DMS53 (cell line): ENCODE data around the gene SMYD4.
"Not testable (repeated sequence)": the region's sequence is repeated elsewhere in the genome, so short reads cannot be mapped to it uniquely, and the experiment has no call there.

Experiments used
- DNase-seq: peaks from one replicate; lab custom pipeline; 2025; lab: John Stamatoyannopoulos, UW

The SMYD4 gene

DNA sequence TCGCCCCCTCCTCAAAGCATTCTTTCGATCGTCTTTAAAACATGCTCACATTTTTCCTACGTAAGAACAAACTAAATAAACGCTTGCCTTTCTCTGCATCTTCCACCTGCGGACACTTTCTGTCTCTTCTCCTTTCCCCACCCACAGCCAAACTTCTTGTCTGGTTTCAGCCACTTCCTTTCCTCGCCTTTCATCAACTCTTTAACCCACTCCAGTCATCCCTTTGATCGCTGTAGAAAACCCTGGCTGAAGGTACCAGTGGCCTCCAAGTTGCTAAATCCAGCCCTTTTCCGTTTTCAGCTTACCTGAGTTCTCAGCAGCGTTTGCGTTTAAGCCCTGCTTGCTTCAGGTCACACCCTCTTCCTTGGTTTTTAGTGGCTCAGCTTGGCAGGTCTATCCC is 586 bp upstream of the SMYD4 start:
- DNase-seq, result peak; percentile 46

DNA sequence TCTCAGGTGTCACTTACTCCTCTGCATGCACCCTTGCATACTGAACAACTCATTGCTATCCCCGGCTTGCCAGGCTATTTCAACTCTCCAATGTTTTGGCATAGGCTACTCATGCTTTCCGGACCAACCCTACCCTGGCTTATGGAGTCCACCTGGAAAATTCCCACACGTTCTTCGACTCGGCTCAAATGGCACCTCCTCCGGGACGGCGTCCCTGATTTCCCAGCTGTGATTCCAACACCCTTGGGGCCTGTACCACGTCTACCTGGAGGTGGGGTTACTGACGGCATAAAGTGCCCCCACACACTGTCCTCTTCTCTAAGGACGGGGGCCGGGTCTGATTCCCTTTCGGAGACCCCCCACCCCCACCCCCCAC is 498 bp downstream of the SMYD4 start:
- DNase-seq, result peak; percentile 53

DNA sequence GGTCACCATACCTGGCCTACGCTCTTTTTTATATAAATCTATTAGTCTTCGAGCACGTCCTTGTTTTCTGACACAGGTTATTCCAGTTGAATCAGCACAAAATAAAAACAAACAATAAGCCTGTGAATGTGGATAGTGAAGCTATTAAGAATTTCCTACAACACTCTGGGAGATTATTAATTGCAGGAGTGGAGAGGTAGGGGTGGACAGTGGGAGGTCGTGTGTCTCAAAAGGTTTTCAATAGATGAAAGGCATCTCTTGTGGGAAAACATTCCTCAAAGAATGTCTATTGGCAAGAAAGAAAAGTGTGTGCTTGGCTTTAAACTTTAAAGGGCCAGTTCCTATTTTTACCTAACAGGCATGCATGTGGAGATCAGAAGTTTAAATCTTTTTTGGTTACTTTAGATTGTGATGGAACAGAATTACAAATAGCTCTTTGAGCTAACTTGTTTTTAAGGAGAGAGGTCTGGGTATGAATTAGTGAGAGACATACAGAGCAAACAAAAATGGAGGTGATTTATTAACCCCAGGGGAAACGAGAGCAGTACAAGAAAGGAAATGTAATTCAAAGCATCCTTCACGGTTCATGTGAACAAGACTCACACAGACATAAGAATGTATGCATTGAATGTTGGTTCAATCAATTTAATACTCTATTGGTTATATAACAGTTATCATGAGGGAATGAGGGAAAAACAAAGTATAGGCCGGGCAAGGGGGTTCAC is 9.0 kb downstream of the SMYD4 start:
- no peak for DNase-seq

DNA sequence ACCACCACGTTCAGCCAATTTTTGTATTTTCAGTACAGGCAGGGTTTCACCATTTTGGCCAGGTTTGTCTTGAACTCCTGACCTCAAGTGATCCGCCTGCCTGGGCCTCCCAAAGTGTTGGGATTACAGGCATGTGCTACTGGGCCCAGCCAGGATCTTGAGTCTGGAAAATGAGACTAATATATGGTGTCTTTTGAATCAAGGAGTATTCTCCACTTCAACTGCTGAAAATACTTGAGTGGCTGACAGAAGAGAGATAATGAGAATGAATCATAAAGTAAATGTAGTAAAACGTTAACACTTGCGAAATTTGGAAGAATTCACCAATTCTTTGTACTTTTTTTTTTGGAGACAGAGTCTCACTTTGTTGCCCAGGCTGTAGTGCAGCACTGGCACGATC is 16.6 kb downstream of the SMYD4 start:
- DNase-seq, result no peak

DNA sequence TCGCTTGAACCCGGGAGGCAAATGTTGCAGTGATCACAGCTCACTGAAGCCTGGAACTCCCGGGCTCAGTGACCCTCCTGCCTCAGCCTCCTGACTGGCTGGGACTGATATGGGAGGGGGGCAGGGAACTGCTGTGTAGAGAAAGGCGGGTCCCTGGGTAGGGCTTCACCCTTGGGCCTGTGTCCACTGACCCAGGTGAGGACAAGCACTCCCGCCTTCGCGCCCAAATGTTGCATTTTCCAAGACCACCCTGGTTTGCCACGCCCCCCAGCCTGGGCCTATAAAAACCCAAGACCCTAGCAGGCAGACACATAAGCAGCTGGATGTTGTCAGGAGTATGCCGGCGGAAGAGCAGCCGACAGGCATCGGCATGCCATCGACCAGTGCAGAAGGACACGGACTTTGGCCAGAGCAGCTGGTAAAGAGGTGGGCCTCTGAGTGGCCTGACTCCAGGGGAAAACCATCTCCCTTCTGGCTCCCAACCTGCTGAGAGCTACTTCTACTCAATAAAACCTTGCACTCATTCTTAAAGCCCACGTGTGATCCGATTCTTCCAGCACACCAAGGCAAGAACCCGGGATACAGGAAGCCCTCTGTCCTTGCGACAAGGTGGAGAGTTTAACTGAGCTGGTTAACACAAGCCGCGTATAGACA is 19.1 kb downstream of the SMYD4 start:
- DNase-seq, result no peak

DNA sequence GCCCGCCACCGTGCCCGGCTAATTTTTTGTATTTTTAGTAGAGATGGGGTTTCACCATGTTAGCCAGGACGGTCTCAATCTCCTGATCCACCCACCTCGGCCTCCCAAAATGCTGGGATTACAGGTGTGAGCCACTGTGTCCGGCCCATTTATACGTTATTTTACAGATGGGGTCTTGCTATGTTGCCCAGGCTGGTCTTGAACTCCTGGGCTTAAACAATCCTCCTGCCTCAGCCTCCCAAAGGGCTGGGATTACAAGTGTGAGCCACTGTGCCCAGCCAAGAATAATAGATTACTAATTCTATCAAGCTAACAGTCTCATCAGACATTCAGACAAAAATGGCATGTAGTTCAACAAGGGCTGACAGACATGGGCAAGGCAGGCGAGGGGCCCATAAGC is 19.9 kb downstream of the SMYD4 start:
- DNase-seq, result not testable (repeated sequence)

DNA sequence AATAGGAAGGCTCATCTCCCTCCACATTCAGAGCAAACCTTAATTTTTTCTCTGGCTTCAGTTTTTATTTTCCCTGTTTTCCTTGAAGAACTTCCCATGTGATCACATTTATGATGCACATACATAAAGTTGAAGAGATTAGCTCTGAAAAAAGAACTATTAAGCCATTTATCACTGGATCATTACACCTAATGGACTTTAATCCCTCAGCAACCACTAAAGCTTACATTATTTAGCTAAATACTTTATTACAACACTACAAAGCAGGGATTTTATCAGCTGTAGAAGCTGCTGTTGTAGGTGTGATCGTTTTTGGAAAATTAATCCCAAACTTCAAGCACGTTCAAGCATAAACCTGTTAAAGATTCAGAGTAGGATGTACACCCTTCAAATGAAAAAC is 21.1 kb downstream of the SMYD4 start:
- no peak for DNase-seq

DNA sequence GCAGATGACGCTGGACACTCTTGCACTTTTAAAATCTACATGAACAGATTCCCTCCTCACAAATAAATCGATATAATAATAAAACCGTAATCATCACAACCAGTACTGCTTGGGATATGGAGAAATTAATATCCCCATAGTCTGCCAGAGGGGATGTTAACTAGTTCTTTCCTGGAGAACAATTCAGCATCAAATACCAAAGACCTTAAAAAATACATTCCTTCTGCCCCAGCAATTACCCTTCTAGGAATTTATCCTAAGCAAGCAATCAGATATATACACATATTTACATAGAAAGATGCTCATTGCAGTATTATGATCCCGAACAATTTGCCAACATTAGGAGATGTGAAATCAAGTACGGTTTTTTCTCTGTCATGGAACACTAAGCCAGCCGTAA is 21.8 kb downstream of the SMYD4 start:
- DNase-seq, result no peak

DNA sequence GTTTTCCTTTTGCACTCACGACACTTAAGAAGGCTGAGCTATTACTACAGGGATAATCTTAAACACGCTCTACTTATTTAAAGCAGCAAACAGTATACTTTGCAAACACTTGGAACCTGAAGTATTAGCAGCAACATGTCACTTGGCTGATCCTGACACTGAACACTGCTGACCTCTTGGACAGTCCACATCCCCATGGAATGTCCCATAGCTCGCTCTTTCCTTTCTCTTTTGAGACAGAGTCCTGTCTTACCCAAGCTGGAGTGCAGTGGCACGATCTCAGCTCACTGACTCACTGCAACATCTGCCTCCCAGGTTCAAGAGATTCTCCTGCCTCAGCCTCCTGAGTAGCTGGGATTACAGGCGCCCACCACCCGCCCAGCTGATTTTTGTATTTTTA is 26.4 kb downstream of the SMYD4 start:
- no peak for DNase-seq

DNA sequence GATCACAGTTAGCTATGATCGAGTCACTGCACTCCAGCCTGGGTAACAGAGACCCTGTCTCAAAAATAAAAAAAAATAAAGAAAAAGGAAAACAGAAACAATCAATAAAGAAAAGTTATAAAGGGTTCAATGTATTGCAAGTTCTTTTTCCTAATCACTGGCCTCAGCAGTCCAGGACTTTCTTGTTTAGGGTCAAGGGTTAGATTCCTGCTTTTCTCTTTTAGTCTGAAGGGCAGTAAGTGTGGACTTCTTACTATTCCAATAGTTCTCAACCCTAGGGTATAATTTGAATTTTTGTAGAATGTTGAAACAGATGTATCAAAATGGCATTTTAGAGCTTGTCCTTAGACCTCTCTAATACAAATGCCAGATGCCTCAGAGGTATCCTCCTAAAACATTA is 27.3 kb downstream of the SMYD4 start:
- DNase-seq, result no peak

DNA sequence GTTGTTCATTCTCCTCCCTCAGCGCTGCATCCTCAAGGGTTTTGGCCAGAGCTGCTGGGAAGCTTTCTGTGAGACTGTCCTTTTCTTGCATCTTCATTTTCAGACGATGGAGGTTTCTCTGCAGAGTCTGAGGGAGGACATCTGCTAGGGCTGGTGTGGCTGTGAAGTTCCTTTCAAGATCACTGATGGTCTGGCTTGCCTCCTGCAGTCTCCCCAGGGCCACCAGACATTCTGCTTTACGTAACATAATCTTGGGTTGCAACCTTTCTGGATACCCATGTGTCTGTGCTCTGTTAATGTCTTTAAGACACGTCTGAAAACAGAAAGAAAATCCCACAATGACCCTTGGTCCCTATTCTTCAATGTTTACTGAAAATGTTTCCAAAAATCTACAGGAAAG is 29.0 kb downstream of the SMYD4 start:
- DNase-seq, result no peak

DNA sequence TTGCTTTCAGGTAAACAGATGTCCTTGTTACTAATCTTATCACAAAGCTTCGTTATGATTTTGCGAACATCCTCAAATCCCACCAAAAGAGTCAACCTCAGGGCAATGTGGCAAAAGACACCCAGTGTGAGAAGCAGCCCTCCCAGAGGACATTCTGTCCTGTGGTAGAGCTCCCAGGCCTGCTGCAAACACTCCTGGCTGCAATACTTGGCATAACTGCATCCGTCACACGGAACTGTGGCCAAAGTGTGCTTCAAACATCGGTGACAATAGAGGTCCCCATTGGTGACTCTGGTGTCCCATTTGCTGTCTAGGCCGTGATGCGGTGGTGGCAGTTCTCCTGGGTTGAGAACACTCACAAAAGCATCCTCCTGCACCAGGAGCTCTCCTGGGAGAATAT is 29.5 kb downstream of the SMYD4 start:
- no peak for DNase-seq

DNA sequence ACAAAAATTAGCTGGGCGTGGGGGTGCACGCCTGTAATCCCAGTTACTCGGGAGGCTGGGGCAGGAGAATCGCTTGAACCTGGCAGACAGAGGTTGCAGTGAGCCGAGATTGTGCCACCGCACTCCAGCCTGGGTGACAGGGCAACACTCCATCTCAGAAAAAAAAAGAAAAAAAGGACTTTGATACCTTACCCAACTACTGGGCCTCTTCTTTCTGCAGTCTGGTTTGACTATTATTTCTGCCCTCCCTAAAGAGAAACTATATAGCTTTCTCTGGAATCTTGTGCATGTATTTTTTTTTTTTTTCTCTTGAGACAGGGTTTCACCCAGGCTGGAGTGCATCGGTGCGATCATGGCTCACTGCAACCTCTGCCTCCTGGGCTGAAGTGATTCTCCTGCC is 31.9 kb downstream of the SMYD4 start:
- DNase-seq, result not testable (repeated sequence)

DNA sequence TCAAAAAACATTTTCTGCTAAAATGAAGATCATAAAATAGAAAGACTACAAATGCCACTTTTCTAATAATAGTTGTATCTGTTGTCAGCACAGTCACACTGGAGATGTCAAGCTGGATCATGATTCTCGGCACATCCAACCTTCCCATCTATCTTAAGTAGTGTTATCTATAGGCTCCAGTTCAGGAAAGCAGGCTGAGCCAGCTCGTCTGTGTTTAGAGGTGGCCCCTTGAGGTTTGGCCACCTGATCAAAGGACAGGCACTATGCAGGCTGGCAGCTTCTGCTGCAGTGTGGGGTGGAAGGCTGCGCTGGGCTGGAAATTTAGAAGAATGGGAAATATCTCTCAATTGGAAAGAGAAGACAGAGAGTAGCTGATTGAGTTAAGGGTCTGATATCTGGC is 32.4 kb downstream of the SMYD4 start:
- DNase-seq, result no peak

DNA sequence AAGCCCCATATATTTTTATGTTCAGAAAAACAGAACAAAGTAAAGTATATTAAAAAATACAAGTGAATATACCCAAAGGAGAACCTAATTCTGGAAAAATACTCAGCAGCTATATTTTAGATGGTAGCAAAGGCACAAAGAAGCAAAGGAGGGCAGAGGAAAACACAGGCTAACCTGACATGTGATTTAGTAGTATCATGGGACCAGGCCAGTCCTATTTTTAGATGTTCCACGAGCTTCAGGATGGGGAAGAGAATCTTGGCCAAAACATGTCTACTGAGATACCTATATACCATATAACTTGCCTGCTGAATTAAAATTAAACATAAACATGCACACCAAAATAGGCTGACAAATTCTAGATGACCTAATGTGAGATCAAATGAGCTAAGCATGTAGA is 32.9 kb downstream of the SMYD4 start:
- DNase-seq, result no peak

DNA sequence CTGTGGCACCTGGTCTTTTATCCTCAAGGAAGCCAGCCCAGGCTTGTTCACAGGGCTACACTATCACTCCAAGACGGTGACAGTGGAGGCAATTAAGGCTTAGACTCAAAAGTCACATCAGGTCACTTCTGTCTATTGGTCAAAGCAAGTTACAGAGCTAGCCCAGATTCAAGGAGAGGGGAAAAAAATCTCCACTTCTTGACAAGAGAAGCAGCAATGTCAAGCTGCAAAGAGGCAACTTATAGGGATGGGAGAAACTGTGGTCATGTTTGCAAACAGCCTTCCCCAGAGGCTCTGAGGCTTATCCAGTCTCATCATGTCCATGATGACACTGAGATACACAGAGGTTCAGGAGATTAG is 36.3 kb downstream of the SMYD4 start:
- no peak for DNase-seq

DNA sequence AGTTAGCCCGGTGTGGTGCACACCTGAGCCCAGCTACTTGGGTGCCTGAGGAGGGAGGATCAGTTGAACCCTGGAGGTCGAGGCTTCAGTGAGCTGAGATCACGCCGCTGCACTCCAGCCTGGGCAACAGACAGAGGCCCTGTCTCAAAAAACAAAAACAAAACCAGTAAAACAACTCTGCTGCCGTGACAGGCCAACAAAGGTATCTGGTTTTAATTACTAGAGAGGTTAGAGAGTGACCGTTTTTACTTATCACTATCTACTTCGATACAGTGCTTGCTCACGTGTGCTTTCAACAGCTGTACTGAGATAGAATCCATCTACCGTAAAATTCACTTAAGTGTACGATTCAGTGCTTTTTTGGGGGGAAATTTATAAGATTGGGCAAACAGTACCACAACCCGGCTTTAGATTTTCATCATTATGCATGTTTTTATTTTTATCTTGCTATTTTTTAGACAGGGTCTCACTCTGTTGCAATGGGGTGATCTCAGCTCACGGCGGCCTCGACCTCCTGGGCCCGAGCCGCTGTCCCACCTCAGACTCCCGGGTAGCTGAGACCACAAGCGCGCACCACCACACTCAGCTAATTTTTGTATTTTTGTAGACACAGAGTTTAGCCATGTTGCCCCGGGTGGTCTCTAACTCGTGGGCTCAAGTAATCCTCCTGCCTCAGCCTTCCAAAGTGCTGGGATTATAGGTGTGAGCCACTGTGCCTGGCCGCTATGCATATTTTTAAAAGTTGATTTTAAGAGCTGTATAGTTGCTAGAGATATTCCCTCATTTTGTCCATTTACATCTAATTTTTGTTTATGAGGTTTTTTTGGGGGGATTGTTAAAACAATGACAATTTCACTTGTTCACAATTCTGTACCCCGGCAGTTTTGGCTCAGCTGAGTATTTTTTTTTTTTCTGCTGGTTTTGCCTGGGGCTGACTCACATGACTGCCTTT is 36.9 kb downstream of the SMYD4 start:
- DNase-seq, result no peak

DNA sequence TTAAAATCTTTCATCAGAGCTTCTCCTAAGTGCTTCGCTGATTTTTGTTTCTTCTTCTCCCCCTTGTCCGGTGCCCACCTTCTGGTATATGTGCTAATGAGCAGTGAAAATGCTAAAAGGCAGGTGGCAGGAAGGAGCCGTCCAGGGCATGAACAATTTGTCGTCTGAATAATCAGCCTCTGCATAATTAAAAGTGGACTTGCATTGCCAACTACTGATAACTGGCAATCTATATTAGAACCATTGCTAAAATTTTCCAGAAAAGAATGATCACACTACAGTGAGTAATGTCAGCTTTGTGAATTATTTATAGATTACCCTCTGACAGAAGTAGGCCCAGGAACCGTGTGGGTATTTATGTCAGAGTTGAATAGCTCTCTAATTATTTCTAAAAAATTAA is 39.8 kb downstream of the SMYD4 start:
- DNase-seq, result no peak

DNA sequence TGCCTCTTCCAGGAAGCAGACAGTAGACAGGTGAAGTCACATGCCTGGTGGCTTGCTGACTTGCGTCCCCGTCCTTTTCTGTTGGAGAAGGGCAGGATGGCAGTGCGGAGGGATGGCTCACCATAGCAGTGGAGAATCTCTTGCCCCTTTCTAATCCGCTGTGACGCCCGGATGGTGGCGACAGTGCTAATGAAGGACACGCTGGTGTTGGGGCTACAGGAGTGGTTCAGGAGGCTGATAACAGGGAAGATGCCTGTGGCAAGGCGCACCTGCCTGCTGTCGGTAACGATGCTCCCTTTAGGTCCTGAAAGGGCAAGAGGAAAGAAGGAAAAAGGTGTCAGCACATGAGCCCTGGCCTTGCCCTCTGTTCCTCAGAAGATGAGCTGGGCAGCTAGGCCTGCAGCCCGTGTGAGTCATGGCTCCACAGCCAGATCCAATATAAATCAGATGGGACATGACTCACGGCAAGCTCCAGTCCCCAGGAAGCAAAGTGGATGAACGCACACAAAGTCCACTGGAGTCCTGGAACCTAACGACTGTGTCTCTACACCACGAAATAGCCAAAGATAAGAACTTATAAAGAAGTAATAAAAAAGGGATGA is 42.3 kb downstream of the SMYD4 start:
- DNase-seq, result no peak

DNA sequence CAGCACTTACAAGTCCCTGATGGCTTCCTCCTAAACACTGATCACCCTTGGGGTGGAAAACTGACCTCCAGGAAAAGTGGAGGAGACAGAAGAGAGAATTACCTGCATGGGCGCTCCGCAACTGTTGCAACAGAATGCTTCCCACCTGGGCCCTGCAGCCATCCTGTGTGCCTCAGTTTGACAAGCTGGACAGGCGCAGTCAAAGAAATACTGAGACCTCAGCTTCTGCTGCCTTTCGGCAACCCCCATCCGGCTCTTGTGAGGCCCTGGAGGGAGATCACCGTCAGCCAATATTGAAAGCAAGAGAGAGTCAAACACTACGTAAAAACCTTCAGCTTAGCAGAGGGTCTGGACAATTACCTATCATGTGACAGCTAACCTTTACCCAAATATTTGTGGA is 43.0 kb downstream of the SMYD4 start:
- no peak for DNase-seq

DNA sequence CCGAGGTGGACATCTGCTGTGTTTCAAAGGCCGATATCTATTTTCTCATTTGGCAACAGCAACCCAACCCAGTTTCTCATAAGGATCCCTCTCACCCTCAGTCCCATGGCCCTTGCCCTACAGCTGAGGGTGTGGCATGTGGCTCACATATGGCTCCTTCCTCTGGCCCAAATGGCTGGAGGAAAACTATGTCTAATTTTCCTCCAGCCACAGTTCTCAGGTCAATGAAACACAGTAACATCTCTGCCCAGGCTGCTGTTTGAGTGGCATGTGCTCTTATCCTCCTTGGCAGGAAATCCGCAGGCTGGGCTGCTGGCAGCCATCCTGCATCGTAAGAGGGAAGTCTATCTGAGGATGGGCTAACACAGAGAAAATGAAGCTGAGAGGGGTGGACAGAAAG is 43.8 kb downstream of the SMYD4 start:
- DNase-seq, result no peak

DNA sequence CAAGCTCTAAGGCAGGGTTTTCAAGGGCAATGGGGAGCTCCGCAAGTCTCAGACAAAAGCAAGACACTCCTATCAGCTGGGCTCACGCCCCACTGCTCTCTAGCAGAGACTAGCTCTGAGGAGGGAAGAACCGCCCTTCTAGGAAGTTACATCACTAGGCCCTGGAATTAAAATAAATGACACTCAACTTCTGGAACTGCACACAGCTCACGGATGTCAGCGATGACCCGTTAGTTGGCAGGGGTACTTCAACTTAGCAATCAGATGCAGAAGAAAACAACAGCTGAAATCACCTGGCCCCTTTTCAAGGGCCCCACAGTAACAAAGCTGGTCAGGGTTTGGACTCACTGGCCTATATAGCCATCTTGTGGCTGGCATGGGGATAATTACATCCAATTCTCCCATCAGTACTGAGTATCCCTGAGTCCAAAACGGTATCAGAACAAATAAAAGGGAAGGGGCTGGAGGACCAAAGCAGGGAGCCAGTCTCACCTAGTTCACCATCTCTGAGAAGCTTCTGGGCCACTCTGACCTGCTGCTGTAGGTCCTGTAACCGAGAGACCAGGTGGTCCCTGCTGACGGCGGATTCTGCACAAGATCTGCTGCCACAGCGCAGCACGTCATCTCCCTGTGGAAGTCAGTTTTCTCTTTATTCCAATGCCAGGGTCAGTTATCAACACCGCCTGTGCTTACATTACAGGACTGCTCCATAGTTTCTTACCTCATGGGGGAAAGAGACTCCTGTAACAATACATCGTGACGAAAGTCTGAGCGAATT is 45.7 kb downstream of the SMYD4 start:
- DNase-seq, result peak; percentile 68
